ENCODE measurements around the gene CADM2.

DNA sequence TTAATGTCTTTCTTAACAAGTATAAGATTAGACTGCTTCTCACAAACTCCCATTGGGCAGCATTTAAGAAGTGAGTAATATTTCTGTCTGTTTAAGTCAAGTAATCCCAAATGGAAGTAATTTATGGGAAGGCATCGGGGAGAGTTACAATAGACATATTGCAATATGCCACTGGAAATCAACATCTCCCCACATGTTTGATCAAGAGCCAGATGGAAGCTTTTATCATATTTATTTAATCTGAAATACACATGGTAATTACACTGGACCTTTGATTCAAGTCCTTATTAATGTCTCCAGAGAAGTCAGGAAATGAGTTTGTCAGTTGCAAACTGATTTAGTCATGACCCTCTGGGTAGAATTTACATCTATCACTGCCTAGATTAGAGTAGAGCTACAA, 1088.4 kb downstream of the CADM2 start:
- TF ChIP-seq, protein P1, sequence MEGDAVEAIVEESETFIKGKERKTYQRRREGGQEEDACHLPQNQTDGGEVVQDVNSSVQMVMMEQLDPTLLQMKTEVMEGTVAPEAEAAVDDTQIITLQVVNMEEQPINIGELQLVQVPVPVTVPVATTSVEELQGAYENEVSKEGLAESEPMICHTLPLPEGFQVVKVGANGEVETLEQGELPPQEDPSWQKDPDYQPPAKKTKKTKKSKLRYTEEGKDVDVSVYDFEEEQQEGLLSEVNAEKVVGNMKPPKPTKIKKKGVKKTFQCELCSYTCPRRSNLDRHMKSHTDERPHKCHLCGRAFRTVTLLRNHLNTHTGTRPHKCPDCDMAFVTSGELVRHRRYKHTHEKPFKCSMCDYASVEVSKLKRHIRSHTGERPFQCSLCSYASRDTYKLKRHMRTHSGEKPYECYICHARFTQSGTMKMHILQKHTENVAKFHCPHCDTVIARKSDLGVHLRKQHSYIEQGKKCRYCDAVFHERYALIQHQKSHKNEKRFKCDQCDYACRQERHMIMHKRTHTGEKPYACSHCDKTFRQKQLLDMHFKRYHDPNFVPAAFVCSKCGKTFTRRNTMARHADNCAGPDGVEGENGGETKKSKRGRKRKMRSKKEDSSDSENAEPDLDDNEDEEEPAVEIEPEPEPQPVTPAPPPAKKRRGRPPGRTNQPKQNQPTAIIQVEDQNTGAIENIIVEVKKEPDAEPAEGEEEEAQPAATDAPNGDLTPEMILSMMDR (IDR thresholded peaks at IDR 0.05) = no peak
- TF ChIP-seq POLR2A (IDR thresholded peaks at IDR 0.05) = no peak

All from adrenal gland (tissue), 5 donors.